Neural crest cell (in vitro differentiated cells): ENCODE measurements around the gene ERGIC1. TPM values are rescaled to one million over a fixed set of nuclear protein-coding genes. Genes with fewer than 3 reads are reported as not detected.

ENCODE experiments used
- DNase-seq: peaks from one replicate; pipeline ENCODE4 v3.0.0; 2021; ENCODE audit warnings: low read depth, mixed read lengths, low spot score
- H3K27ac Mint-ChIP-seq: one replicate; pipeline ENCODE4 v1.8.0; 2021; ENCODE audit warnings: mild to moderate bottlenecking, mixed read lengths; ENCODE audit not compliant: unreplicated experiment
- H3K27me3 Mint-ChIP-seq: 2 replicates; pipeline ENCODE4 v1.8.0; 2021; ENCODE audit warnings: low read depth, mild to moderate bottlenecking, mixed read lengths
- H3K36me3 Mint-ChIP-seq: 2 replicates; pipeline ENCODE4 v1.8.0; 2021; ENCODE audit warnings: low read depth, mild to moderate bottlenecking, mixed read lengths
- H3K4me1 Mint-ChIP-seq: 2 replicates; pipeline ENCODE4 v1.8.0; 2021; ENCODE audit warnings: mixed read lengths
- H3K4me3 Mint-ChIP-seq: one replicate; pipeline ENCODE4 v1.8.0; 2021; ENCODE audit warnings: mild to moderate bottlenecking, mixed read lengths
- H3K9me3 Mint-ChIP-seq: 2 replicates; pipeline ENCODE4 v1.8.0; 2021; ENCODE audit warnings: mixed read lengths
- CTCF ChIP-seq: fragments of 200-600 bp; sonication (generic); conservative IDR thresholded peaks from 2 replicates; pipeline ENCODE4 v1.5.0; 2021; ENCODE audit warnings: antibody characterized with exemption, mild to moderate bottlenecking
- total RNA-seq: library from RNA; stranded (reverse); gene quantifications from 2 replicates; pipeline ENCODE4 v1.2.1, GENCODE V29; 2021

Gene ERGIC1
- total RNA-seq, 1 donor from 2014 or later = 108 TPM

- Mint-ChIP-seq H3K9me3 (no peaks in the 10 kb centered on the region), H3K27me3 (no peaks in the 10 kb centered on the region), H3K36me3 (peaks cover 2% of the 10 kb centered on the region), H3K4me3 (no peak overlapping the region), H3K4me1 (peaks cover 11% of the 10 kb centered on the region), H3K27ac (peak overlapping the region; percentile 28)
- TF ChIP-seq CTCF = no peak
- DNase-seq = no peak
Measured at GRCh38 chr5:172903790-172904189, 69.7 kb downstream of the ERGIC1 start.

- no peaks in the 10 kb centered on the region for H3K27me3 Mint-ChIP-seq
Measured at GRCh38 chr5:172904312-172904642, 70.2 kb downstream of the ERGIC1 start.

GRCh38 chr5:172904643-172905345 lies 70.7 kb downstream of the ERGIC1 start:
- TF ChIP-seq CTCF = no peak
- no peaks in the 10 kb centered on the region for H3K27me3 Mint-ChIP-seq
- H3K27ac Mint-ChIP-seq = no peak overlapping the region
- no peaks in the 10 kb centered on the region for H3K36me3 Mint-ChIP-seq
- H3K4me3 Mint-ChIP-seq = no peak overlapping the region
- H3K4me1 Mint-ChIP-seq = peaks cover 11% of the 10 kb centered on the region
- no peak for DNase-seq
- no peaks in the 10 kb centered on the region for H3K9me3 Mint-ChIP-seq

More at GRCh38 chr5:172904312-172904642, 70.2 kb downstream of the ERGIC1 start:
- H3K4me1 Mint-ChIP-seq = peaks cover 11% of the 10 kb centered on the region
- no peak overlapping the region for H3K4me3 Mint-ChIP-seq
- no peak for TF ChIP-seq CTCF
- no peak overlapping the region for H3K27ac Mint-ChIP-seq
- no peak for DNase-seq
- no peaks in the 10 kb centered on the region for H3K9me3 Mint-ChIP-seq
- H3K36me3 Mint-ChIP-seq = no peaks in the 10 kb centered on the region

- H3K4me3 Mint-ChIP-seq = no peak overlapping the region
- H3K27ac Mint-ChIP-seq = peak overlapping the region; percentile 76
- peaks cover 11% of the 10 kb centered on the region for H3K4me1 Mint-ChIP-seq
- no peaks in the 10 kb centered on the region for H3K9me3 Mint-ChIP-seq
- H3K36me3 Mint-ChIP-seq = no peaks in the 10 kb centered on the region
- DNase-seq = no peak
- no peak for TF ChIP-seq CTCF
- H3K27me3 Mint-ChIP-seq = no peaks in the 10 kb centered on the region
Measured at GRCh38 chr5:172905346-172906140, 71.5 kb downstream of the ERGIC1 start.

GRCh38 chr5:172906436-172906835 lies 72.4 kb downstream of the ERGIC1 start:
- Mint-ChIP-seq H3K4me1 (peaks cover 7% of the 10 kb centered on the region), H3K27ac (peak overlapping the region; percentile 43), H3K4me3 (no peak overlapping the region)

More at GRCh38 chr5:172906436-172906835, 72.4 kb downstream of the ERGIC1 start:
- Mint-ChIP-seq H3K36me3 (no peaks in the 10 kb centered on the region), H3K9me3 (no peaks in the 10 kb centered on the region), H3K27me3 (no peaks in the 10 kb centered on the region)
- no peak for DNase-seq
- no peak for TF ChIP-seq CTCF
